ENCODE results near the gene OBSL1. TPM values are rescaled to one million over a fixed set of nuclear protein-coding genes. Genes with fewer than 3 reads are reported as not detected.

The OBSL1 gene
- total and polyA plus RNA-seq, 2 experiments from 2014 or later = 13.8 to 68.7 TPM

GRCh38 chr2:219537657-219538488 lies 33.5 kb downstream of the OBSL1 start:
- in situ Hi-C loops (cut with MboI) = no loop called here
- Histone ChIP-seq H3K4me1 (ENCODE audit: insufficient read depth) (no peaks in the 10 kb centered on the region), H3K27ac (no peak overlapping the region), H3K4me2 (ENCODE audit: unreplicated experiment) (no peak overlapping the region), H3K9ac (no peak overlapping the region), H3K27me3 (replicated peaks; ENCODE audit: insufficient read depth) (no peaks in the 10 kb centered on the region), H2AFZ (no peak overlapping the region), H3K9me2 (ENCODE audit: insufficient read depth) (no peaks in the 10 kb centered on the region), H3K9me3 (ENCODE audit: low read depth) (no peaks in the 10 kb centered on the region), H3F3A (ENCODE audit: insufficient read depth) (peaks cover 9% of the 10 kb centered on the region), H4K20me1 (ENCODE audit: insufficient read depth) (no peaks in the 10 kb centered on the region), H3K79me2 (ENCODE audit: insufficient read depth) (peaks cover 35% of the 10 kb centered on the region), H3K4me3 (no peak overlapping the region), H3K36me3 (ENCODE audit: low read depth) (peaks cover 11% of the 10 kb centered on the region; the same call in 1 of the 2 replicates)
- WGBS, 2 experiments (ENCODE audit: low coverage in 1 of 2, low lambda C conversion rate in 2 of 2, missing lambda C conversion rate in 2 of 2) = 63 to 64% methylated on average over 12 to 14 of the region's 15 CpGs
- TF ChIP-seq EZH2 (IDR thresholded peaks at IDR 0.05; ENCODE audit: insufficient read depth, poor library complexity, severe bottlenecking) (no peak), EZH2phosphoT487 (IDR thresholded peaks at IDR 0.05; ENCODE audit: insufficient read depth, low read depth) (no peak)
- no peak for DNase-seq

DNA sequence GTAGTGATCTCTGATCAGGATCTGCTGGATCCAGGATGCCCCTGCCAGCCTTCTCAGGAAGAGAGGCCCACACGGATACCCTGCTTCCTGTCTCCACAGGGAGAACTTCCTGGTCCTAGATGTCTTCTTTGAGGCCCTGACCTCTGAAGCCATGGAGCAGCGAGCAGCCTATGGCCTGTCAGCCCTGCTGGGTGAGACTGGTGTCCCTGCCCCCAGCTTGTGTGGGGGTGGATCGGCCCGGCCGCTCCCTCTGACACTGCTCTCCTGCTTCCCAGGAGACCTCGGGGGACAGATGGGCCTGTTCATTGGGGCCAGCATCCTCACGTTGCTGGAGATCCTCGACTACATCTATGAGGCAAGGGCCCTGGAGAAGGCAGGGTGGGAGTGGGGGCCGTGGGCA lies 34.4 kb downstream of the OBSL1 start:
- Histone ChIP-seq H3K9me2 (ENCODE audit: insufficient read depth) (no peaks in the 10 kb centered on the region), H4K20me1 (ENCODE audit: insufficient read depth) (no peaks in the 10 kb centered on the region), H3K79me2 (ENCODE audit: insufficient read depth) (peaks cover 27% of the 10 kb centered on the region), H3K36me3 (ENCODE audit: low read depth) (peaks cover 11% of the 10 kb centered on the region; the same call in 1 of the 2 replicates), H3K4me3 (no peak overlapping the region), H3K9ac (no peak overlapping the region), H2AFZ (no peak overlapping the region), H3K27me3 (replicated peaks; ENCODE audit: insufficient read depth) (no peaks in the 10 kb centered on the region), H3K4me2 (ENCODE audit: unreplicated experiment) (no peak overlapping the region), H3K4me1 (ENCODE audit: insufficient read depth) (no peaks in the 10 kb centered on the region), H3K9me3 (ENCODE audit: low read depth) (no peaks in the 10 kb centered on the region), H3F3A (ENCODE audit: insufficient read depth) (peaks cover under 1% of the 10 kb centered on the region; the same call in 1 of the 2 replicates), H3K27ac (no peak overlapping the region)
- 51 to 55% methylated on average over 8 to 9 of the region's 9 CpGs for WGBS, 2 experiments (ENCODE audit: low coverage in 1 of 2, low lambda C conversion rate in 2 of 2, missing lambda C conversion rate in 2 of 2)
- DNase-seq = no peak
- in situ Hi-C loops (cut with MboI) = no loop called here
- TF ChIP-seq EZH2phosphoT487 (IDR thresholded peaks at IDR 0.05; ENCODE audit: insufficient read depth, low read depth) (no peak), EZH2 (IDR thresholded peaks at IDR 0.05; ENCODE audit: insufficient read depth, poor library complexity, severe bottlenecking) (no peak)

DNA sequence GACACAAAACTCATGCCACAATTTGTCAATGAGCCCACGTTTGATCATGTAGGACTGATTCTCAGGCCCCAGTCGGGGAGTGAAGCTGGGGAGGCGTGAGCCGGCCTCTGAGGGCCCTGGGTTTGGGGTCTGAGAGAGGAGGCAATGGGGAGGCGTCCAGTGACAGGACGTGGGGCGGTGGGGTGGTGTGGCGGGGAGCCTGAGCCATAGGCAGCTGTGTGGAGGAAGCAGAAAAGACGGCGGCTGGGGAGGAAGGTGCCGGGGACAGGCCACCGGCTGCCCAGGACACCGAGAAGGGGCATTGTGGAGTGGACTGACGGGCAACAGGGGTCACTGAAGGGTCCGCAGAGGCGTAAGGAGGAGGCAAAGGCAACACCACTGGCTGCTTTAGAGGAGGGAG lies 34.9 kb downstream of the OBSL1 start:
- H2AFZ ChIP-seq = no peak overlapping the region
- H3K9ac ChIP-seq = no peak overlapping the region
- H3K9me3 ChIP-seq (ENCODE audit: low read depth) = no peaks in the 10 kb centered on the region
- no peaks in the 10 kb centered on the region for H3F3A ChIP-seq (ENCODE audit: insufficient read depth)
- peaks cover 22% of the 10 kb centered on the region for H3K79me2 ChIP-seq (ENCODE audit: insufficient read depth)
- no peak overlapping the region for H3K4me2 ChIP-seq (ENCODE audit: unreplicated experiment)
- no peaks in the 10 kb centered on the region for H3K27me3 ChIP-seq (replicated peaks; ENCODE audit: insufficient read depth)
- no peak for DNase-seq
- H3K36me3 ChIP-seq (ENCODE audit: low read depth) = peaks cover 10% of the 10 kb centered on the region; the same call in 1 of the 2 replicates
- no peaks in the 10 kb centered on the region for H3K9me2 ChIP-seq (ENCODE audit: insufficient read depth)
- WGBS, 2 experiments (ENCODE audit: low coverage in 1 of 2, low lambda C conversion rate in 2 of 2, missing lambda C conversion rate in 2 of 2) = 83 to 84% methylated on average over 11 to 16 of the region's 16 CpGs
- no peaks in the 10 kb centered on the region for H3K4me1 ChIP-seq (ENCODE audit: insufficient read depth)
- no peaks in the 10 kb centered on the region for H4K20me1 ChIP-seq (ENCODE audit: insufficient read depth)
- H3K27ac ChIP-seq = no peak overlapping the region
- in situ Hi-C loops (cut with MboI) = no loop called here
- H3K4me3 ChIP-seq = no peak overlapping the region
- TF ChIP-seq EZH2phosphoT487 (IDR thresholded peaks at IDR 0.05; ENCODE audit: insufficient read depth, low read depth) (no peak), EZH2 (IDR thresholded peaks at IDR 0.05; ENCODE audit: insufficient read depth, poor library complexity, severe bottlenecking) (no peak)

DNA sequence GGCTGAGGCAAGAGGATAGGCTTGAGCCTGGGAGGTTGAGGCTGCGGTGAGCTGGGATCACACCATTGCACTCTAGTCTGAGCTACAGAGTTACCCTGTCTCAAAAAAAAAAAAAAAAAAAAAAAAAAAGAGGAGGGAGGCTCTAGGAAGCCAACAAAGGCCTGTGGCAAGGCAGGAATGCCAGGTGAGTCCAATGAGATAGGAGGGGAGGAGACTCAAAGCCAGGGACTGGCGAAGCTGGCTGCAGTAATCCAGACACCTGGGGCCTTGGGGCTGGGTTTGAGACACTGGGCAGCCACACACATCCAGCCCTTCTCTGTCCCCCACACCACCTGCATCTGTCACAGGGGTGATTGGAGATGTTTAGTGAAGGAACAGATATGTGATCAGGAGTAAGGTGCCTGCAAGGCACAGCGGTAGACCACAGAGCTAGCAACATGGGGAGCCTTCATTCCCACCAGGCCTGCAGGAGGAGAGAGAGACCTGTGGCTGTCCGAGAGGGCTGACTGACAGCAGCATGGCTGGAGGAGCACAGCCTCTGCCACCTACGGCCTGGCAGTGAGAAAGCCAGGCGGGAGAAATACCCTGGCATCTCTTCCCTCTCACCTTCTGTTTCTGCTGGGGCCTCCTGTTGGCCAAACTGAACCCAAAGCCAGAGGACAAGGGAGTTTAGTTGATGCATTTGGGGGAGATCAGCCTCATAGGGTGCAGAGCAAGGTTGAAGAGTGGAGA lies 37.2 kb downstream of the OBSL1 start:
- H4K20me1 ChIP-seq (ENCODE audit: insufficient read depth) = no peaks in the 10 kb centered on the region
- 87 to 92% methylated on average over 6 of the region's 6 CpGs for WGBS, 2 experiments (ENCODE audit: low coverage in 1 of 2, low lambda C conversion rate in 2 of 2, missing lambda C conversion rate in 2 of 2)
- in situ Hi-C loops (cut with MboI) = loop anchor here (5.0 kb wide), 1 partner anchor 132 kb away; no protein-coding TSS in a partner anchor

More for the DNA sequence above, 37.2 kb downstream of the OBSL1 start:
- Histone ChIP-seq H3K27me3 (replicated peaks; ENCODE audit: insufficient read depth) (peaks cover 6% of the 10 kb centered on the region; the same call in 1 of the 2 replicates), H3K79me2 (ENCODE audit: insufficient read depth) (no peaks in the 10 kb centered on the region), H3F3A (ENCODE audit: insufficient read depth) (no peaks in the 10 kb centered on the region), H3K36me3 (ENCODE audit: low read depth) (no peaks in the 10 kb centered on the region), H3K9ac (no peak overlapping the region), H3K9me3 (ENCODE audit: low read depth) (no peaks in the 10 kb centered on the region), H3K27ac (no peak overlapping the region), H3K4me3 (no peak overlapping the region), H3K9me2 (ENCODE audit: insufficient read depth) (no peaks in the 10 kb centered on the region), H2AFZ (no peak overlapping the region), H3K4me1 (ENCODE audit: insufficient read depth) (no peaks in the 10 kb centered on the region), H3K4me2 (ENCODE audit: unreplicated experiment) (no peak overlapping the region)
- TF ChIP-seq EZH2 (IDR thresholded peaks at IDR 0.05; ENCODE audit: insufficient read depth, poor library complexity, severe bottlenecking) (no peak), EZH2phosphoT487 (IDR thresholded peaks at IDR 0.05; ENCODE audit: insufficient read depth, low read depth) (no peak)
- no peak for DNase-seq

Measured in GM23248 (cell line).